GM12801 (cell line): ENCODE results near the gene CRACR2B.

Experiments
- CTCF ChIP-seq: IDR thresholded peaks from one replicate; pipeline ENCODE4 v1.5.1; 2011; ENCODE audit warnings: control low read depth; ENCODE audit not compliant: insufficient read length; ENCODE audit errors: extremely low read depth

CRACR2B gene

GRCh38 chr11:848380-848931 is 20.7 kb downstream of the CRACR2B start:
- TF ChIP-seq CTCF: no peak

GRCh38 chr11:849104-849824 is 21.5 kb downstream of the CRACR2B start:
- TF ChIP-seq CTCF: no peak

GRCh38 chr11:849951-850774 is 22.4 kb downstream of the CRACR2B start:
- no peak for TF ChIP-seq CTCF

- no peak for TF ChIP-seq CTCF
Observed at GRCh38 chr11:850775-851763, 23.4 kb downstream of the CRACR2B start.

- no peak for TF ChIP-seq CTCF
Observed at GRCh38 chr11:852762-853161, 25.0 kb downstream of the CRACR2B start.

GRCh38 chr11:853682-854448 is 26.1 kb downstream of the CRACR2B start:
- no peak for TF ChIP-seq CTCF
